Kidney epithelial cell (primary cell): ENCODE results near the gene LRP3. TPM values are rescaled to one million over a fixed set of nuclear protein-coding genes. Genes with fewer than 3 reads are reported as not detected.
A peak's percentile ranks its signal among the peaks of the same experiment; 100 is the strongest.
"Not testable (repeated sequence)": the region's sequence is repeated elsewhere in the genome, so short reads cannot be mapped to it uniquely, and the experiment has no call there.

ENCODE experiments used
- DNase-seq: peaks from one replicate; pipeline ENCODE4 v3.0.0-alpha.2; 2010; ENCODE audit warnings: low read depth
- H3K27me3 ChIP-seq: 2 replicates; pipeline ENCODE4 v1.6.0; 2011; ENCODE audit warnings: low read length; ENCODE audit not compliant: control insufficient read depth, insufficient read depth
- H3K36me3 ChIP-seq: 2 replicates; pipeline ENCODE4 v1.5.1; 2011; ENCODE audit warnings: low read length; ENCODE audit not compliant: control insufficient read depth, insufficient read depth
- H3K4me3 ChIP-seq: 2 replicates; pipeline ENCODE4 v1.5.1; 2011; ENCODE audit warnings: low read depth, mild to moderate bottlenecking, control low read depth, low read length
- total RNA-seq: library from RNA; depleted of rRNA; stranded (reverse); fragments of >200 nt; gene quantifications from 2 replicates; pipeline ENCODE4 v1.2.3, GENCODE V29; 2015
- TF ChIP-seq, protein P1 (sequence below): IDR thresholded peaks from 2 replicates; pipeline ENCODE4 v1.5.1; 2011; ENCODE audit warnings: mild to moderate bottlenecking, moderate library complexity, low read length, control low read depth, inconsistent platforms; ENCODE audit not compliant: insufficient read depth, poor library complexity, severe bottlenecking

Gene LRP3
- total RNA-seq, 1 donor from 2014 or later: 42.8 TPM

DNA sequence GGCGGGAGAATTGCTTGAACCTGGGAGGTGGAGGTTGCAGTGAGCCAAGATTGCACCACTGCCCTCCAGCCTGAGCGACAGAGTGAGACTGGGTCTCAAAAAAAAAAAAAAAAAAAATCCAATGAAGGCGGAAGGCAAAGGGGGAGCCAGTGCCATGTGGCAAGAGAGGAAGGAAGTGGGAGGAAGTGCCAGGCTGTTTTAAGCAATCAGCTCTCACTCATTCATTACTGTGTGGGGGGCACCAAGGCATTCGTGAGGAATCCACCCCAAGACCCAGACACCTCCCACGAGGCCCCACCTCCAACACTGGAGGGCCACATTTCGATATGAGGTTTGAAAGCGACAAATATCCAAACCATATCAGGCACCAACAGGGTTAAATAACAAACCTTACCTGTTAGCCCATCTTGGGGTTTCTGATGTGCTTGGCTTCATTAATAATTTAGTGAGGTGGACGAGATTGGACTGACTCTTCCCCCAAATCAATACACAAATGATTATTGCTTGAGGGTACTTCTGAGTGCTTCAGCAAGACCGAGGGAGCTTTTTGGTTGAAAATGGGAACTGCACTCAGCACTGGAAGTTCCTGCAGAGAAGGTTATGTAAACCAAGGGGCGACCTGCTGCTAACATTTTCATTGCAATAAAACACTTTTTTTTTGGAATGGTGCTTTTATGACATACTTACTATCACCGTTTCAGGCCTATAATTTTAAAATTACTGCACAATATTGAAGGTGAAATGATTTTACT is 7.5 kb upstream of the LRP3 start:
- no peak for DNase-seq
- TF ChIP-seq, protein P1, sequence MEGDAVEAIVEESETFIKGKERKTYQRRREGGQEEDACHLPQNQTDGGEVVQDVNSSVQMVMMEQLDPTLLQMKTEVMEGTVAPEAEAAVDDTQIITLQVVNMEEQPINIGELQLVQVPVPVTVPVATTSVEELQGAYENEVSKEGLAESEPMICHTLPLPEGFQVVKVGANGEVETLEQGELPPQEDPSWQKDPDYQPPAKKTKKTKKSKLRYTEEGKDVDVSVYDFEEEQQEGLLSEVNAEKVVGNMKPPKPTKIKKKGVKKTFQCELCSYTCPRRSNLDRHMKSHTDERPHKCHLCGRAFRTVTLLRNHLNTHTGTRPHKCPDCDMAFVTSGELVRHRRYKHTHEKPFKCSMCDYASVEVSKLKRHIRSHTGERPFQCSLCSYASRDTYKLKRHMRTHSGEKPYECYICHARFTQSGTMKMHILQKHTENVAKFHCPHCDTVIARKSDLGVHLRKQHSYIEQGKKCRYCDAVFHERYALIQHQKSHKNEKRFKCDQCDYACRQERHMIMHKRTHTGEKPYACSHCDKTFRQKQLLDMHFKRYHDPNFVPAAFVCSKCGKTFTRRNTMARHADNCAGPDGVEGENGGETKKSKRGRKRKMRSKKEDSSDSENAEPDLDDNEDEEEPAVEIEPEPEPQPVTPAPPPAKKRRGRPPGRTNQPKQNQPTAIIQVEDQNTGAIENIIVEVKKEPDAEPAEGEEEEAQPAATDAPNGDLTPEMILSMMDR: no peak
- peaks cover 7% of the 10 kb centered on the region for H3K27me3 ChIP-seq
- no peak overlapping the region for H3K4me3 ChIP-seq
- H3K36me3 ChIP-seq: no peaks in the 10 kb centered on the region

DNA sequence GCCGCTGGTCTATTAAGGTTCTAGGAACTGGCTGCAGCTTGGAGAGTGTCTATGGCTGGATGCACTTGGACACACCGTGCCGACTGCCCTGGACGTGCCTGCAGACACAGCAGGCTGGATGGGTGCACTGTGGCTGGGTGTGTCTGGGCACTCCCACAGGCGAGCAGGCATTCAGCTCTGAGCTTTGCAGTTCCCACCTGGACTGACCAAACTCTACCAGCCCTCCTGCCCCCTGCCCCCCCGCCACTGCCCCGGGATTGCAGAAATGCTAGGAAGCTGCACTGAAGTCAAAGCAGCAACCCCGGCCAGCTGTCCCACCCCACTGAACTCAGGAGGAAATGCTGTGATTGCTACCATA is 7.0 kb upstream of the LRP3 start:
- H3K27me3 ChIP-seq: peaks cover 7% of the 10 kb centered on the region
- no peak for DNase-seq
- TF ChIP-seq, protein P1: no peak
- no peak overlapping the region for H3K4me3 ChIP-seq
- H3K36me3 ChIP-seq: no peaks in the 10 kb centered on the region

DNA sequence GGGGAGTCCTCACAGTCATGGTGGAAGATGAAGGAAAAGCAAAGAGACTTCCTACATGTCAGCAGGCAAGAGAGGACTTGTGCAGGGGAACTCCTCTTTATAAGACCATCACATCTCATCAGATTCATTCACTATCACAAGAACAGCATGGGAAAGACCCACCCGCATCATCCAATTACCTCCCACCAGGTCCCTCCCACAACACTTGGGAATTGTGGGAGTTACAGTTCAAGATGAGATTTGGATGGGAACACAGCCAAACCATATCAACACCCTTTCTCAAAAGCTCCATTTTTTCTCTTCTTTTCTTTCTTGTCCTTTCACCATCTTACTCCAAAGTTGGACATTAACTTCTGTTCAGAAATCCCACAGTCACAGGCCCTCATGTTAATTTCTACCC is 4.7 kb upstream of the LRP3 start:
- Histone ChIP-seq H3K4me3 (no peak overlapping the region), H3K27me3 (peaks cover 7% of the 10 kb centered on the region), H3K36me3 (no peaks in the 10 kb centered on the region)
- TF ChIP-seq, protein P1: no peak
- no peak for DNase-seq

DNA sequence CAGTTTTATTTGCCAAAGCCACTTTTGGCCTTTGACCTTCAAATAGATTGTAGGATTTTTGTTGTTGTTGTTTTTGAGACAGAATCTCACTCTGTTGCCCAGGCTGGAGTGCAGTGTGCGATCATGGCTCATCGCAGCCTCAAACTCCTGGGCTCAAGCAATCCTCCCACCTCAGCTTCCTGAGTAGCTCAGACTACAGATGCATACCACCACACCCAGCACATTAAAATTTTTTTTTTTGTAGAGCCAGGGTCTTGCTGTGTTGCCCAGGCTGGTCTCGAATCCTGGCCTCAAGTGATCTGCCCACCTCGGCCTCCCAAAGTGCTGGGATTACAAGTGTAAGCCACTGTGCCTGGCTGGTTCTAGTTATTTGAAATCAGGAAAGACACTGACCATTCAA is 3.0 kb upstream of the LRP3 start:
- H3K36me3 ChIP-seq, H3K4me3 ChIP-seq, H3K27me3 ChIP-seq, DNase-seq: not testable (repeated sequence)

DNA sequence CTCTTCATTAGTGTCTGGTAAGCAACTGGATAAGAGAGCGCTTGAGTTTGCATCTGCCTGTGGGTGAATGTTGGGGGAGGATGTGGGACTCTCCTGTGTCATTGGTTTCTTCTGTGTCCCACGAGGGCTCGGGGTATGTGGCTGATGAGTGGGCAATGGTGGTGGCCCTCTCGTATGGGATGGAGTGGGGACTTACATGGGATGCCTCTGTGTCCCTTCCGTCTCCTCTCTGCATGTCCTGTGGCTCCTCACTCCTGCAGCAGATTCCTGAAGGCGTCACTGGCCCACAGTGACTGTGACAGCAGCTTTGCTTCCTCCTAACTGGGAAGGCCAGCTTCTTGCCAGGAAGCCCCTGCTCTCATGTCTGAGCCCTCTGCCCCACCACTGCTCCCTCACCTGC is 2.6 kb upstream of the LRP3 start:
- Histone ChIP-seq H3K4me3 (no peak overlapping the region), H3K36me3 (no peaks in the 10 kb centered on the region), H3K27me3 (peaks cover 7% of the 10 kb centered on the region)
- no peak for DNase-seq
- TF ChIP-seq, protein P1: no peak

DNA sequence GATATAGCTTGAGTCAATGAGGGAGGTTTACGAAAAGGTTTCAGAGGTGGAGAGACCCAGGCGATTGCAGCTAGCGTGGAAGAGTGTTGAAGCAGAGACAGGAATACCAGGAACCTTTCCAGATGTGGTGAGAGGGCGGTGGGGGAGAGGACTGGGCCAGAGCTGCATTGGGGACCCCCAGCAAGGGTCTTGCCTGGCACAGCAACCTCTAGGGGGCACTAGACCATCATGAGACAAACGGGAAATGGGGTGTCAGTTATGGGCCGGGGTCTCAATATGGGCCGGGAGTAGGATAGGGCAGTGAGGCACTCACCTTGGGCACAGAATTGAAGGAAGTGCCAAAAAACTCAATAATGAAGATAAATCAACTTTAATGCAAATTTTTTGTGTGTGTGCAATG is 2.1 kb upstream of the LRP3 start:
- TF ChIP-seq, protein P1: peak; percentile 29
- Histone ChIP-seq H3K27me3 (peaks cover 7% of the 10 kb centered on the region), H3K36me3 (no peaks in the 10 kb centered on the region), H3K4me3 (no peak overlapping the region)
- no peak for DNase-seq
